Suprapubic skin (tissue), 4 donors: ENCODE data around the gene PYGB. TPM values are rescaled to one million over a fixed set of nuclear protein-coding genes. Genes with fewer than 3 reads are reported as not detected.

ENCODE experiments used
- DNase-seq, 2 donors: peaks; one replicate each; pipeline ENCODE4 v3.0.0-alpha.2; 2019; ENCODE audit warnings: low spot score in 2 of 2
- H3K27ac ChIP-seq: fragments of 200-600 bp; sonication (generic); one replicate; pipeline ENCODE4 v1.5.1; 2019
- H3K27me3 ChIP-seq: fragments of 200-600 bp; sonication (generic); one replicate; pipeline ENCODE4 v1.5.1; 2019
- H3K36me3 ChIP-seq: fragments of 200-600 bp; sonication (generic); one replicate; pipeline ENCODE4 v1.5.1; 2019
- H3K4me1 ChIP-seq: fragments of 200-600 bp; sonication (generic); one replicate; pipeline ENCODE4 v1.5.1; 2019
- H3K4me3 ChIP-seq: fragments of 200-600 bp; sonication (generic); one replicate; pipeline ENCODE4 v1.5.1; 2019; ENCODE audit warnings: mild to moderate bottlenecking
- H3K9me3 ChIP-seq: fragments of 200-600 bp; sonication (generic); one replicate; pipeline ENCODE4 v1.5.1; 2019
- CTCF ChIP-seq, 2 donors: fragments of 200-600 bp in 1 of 2; fragments of 450-650 bp in 1 of 2; sonication (generic) in 1 of 2; IDR thresholded peaks; one replicate each; pipeline ENCODE4 v1.5.1; 2016 to 2019; ENCODE audit warnings: antibody characterized with exemption in 2 of 2, mild to moderate bottlenecking in 1 of 2, moderate library complexity in 1 of 2
- EP300 ChIP-seq: sonication (generic); formaldehyde crosslinking; IDR thresholded peaks from one replicate; pipeline ENCODE4 v1.6.1; 2017; ENCODE audit warnings: antibody characterized with exemption
- POLR2A ChIP-seq, 2 donors: fragments of 450-650 bp; IDR thresholded peaks; one replicate each; pipeline ENCODE4 v1.6.1; 2017; ENCODE audit warnings: antibody characterized with exemption in 2 of 2, mild to moderate bottlenecking in 2 of 2, moderate library complexity in 2 of 2
- POLR2AphosphoS5 ChIP-seq, 3 donors: sonication (generic); formaldehyde crosslinking; IDR thresholded peaks; one replicate each; pipeline ENCODE4 v1.6.1; 2017; ENCODE audit warnings: antibody characterized with exemption in 3 of 3
- whole genome bisulfite sequencing: methylation state at CpG from one replicate; pipeline ENCODE4 v1.1.5; 2018; 5-methylcytosine and 5-hydroxymethylcytosine counted together
- total RNA-seq, 4 donors: library from RNA; depleted of rRNA; stranded (reverse); fragments of >200 nt; gene quantifications; one replicate each; pipeline ENCODE4 v1.1.0, GENCODE V29; 2016

PYGB gene
- total RNA-seq, 4 donors from 2014 or later, result 142 to 247 (median 198) TPM

GRCh38 chr20:25300496-25301170 lies 52.7 kb downstream of the PYGB start:
- Histone ChIP-seq H3K4me3 (no peak overlapping the region), H3K36me3 (peaks cover 72% of the 10 kb centered on the region), H3K27ac (no peak overlapping the region), H3K9me3 (no peaks in the 10 kb centered on the region), H3K27me3 (no peaks in the 10 kb centered on the region), H3K4me1 (peaks cover 17% of the 10 kb centered on the region)
- no peak for DNase-seq
- WGBS, result 34% methylated on average over 6 of the region's 13 CpGs
- TF ChIP-seq EP300, result no peak
- TF ChIP-seq CTCF (IDR thresholded peaks at IDR 0.05), result no peak
- TF ChIP-seq POLR2AphosphoS5 (IDR thresholded peaks at IDR 0.05), result no peak
- TF ChIP-seq POLR2A (IDR thresholded peaks at IDR 0.05), result no peak

- TF ChIP-seq EP300 (no peak), POLR2A (IDR thresholded peaks at IDR 0.05) (no peak), CTCF (IDR thresholded peaks at IDR 0.05) (no peak), POLR2AphosphoS5 (IDR thresholded peaks at IDR 0.05) (no peak)
- Histone ChIP-seq H3K27ac (no peak overlapping the region), H3K9me3 (no peaks in the 10 kb centered on the region), H3K4me1 (peaks cover 11% of the 10 kb centered on the region), H3K27me3 (no peaks in the 10 kb centered on the region), H3K4me3 (no peak overlapping the region), H3K36me3 (peaks cover 71% of the 10 kb centered on the region)
- DNase-seq, result no peak
- 69% methylated on average over 5 of the region's 9 CpGs for WGBS
Observed at GRCh38 chr20:25301357-25301920, 53.6 kb downstream of the PYGB start.

GRCh38 chr20:25302596-25302995 lies 54.7 kb downstream of the PYGB start:
- Histone ChIP-seq H3K4me1 (peaks cover 3% of the 10 kb centered on the region), H3K36me3 (peaks cover 66% of the 10 kb centered on the region), H3K27ac (no peak overlapping the region), H3K4me3 (no peak overlapping the region), H3K9me3 (no peaks in the 10 kb centered on the region), H3K27me3 (no peaks in the 10 kb centered on the region)
- no peak for DNase-seq
- WGBS, result 73% methylated on average over 3 of the region's 6 CpGs
- TF ChIP-seq POLR2AphosphoS5 (IDR thresholded peaks at IDR 0.05) (no peak), CTCF (IDR thresholded peaks at IDR 0.05) (no peak), EP300 (no peak), POLR2A (IDR thresholded peaks at IDR 0.05) (no peak)

- no peak for DNase-seq
- peaks cover 68% of the 10 kb centered on the region for H3K36me3 ChIP-seq
- TF ChIP-seq CTCF (IDR thresholded peaks at IDR 0.05) (no peak), EP300 (no peak), POLR2AphosphoS5 (IDR thresholded peaks at IDR 0.05) (no peak), POLR2A (IDR thresholded peaks at IDR 0.05) (no peak)
- no peak overlapping the region for H3K4me3 ChIP-seq
- H3K9me3 ChIP-seq, result no peaks in the 10 kb centered on the region
- no peaks in the 10 kb centered on the region for H3K27me3 ChIP-seq
- no peak overlapping the region for H3K27ac ChIP-seq
- 95% methylated on average over 12 of the region's 12 CpGs for WGBS
- peaks cover 3% of the 10 kb centered on the region for H3K4me1 ChIP-seq
Observed at GRCh38 chr20:25303292-25304024, 55.6 kb downstream of the PYGB start.

DNA sequence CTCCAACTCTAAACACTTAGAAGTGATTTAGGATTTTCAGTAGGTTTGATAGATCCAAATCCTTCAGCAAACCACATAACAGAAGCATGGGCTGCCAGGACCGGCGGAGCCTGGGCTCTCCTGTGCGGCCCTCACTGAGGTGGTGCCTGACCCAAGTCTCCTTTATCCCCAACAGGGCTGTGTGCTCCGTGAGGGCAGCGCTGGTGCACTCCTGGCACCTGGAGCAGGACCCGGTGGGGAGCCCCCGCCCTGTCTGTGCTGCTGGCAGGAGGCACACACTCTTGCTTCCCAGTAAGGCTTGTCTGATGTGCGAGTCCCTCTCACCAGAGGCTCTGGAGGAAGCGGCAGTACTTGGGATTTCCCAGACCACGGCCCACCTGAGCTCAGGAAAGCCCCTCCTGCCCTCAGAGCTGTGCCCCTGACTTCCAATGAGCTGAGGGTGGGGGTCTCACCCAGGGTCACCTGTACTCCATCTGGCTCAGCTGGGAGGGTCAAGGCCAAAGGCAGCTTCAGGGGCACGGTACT lies 56.2 kb downstream of the PYGB start:
- TF ChIP-seq CTCF (IDR thresholded peaks at IDR 0.05) (no peak), POLR2A (IDR thresholded peaks at IDR 0.05) (no peak), EP300 (no peak), POLR2AphosphoS5 (IDR thresholded peaks at IDR 0.05) (no peak)
- peaks cover 3% of the 10 kb centered on the region for H3K4me1 ChIP-seq
- no peaks in the 10 kb centered on the region for H3K9me3 ChIP-seq
- H3K27ac ChIP-seq, result no peak overlapping the region
- H3K27me3 ChIP-seq, result no peaks in the 10 kb centered on the region
- H3K36me3 ChIP-seq, result peaks cover 64% of the 10 kb centered on the region
- DNase-seq, result no peak
- no peak overlapping the region for H3K4me3 ChIP-seq
- 92% methylated on average over 6 of the region's 11 CpGs for WGBS
